HG03460 (cell line): ENCODE results near the gene KRT7.
"Not testable (repeated sequence)": the region's sequence is repeated elsewhere in the genome, so short reads cannot be mapped to it uniquely, and the experiment has no call there.

Experiments used
- ATAC-seq: cut with Tn5 transposase; IDR thresholded peaks from one replicate; pipeline ENCODE4 v1.9.1; 2021; ENCODE audit not compliant: unreplicated experiment

The KRT7 gene

GRCh38 chr12:52243259-52243855 lies 10.3 kb downstream of the KRT7 start:
- no peak for ATAC-seq

- peak; percentile 93 for ATAC-seq
Observed at GRCh38 chr12:52243856-52244614, 11.0 kb downstream of the KRT7 start.

- ATAC-seq = peak; percentile 8
Observed at GRCh38 chr12:52244615-52244994, 11.6 kb downstream of the KRT7 start.

DNA sequence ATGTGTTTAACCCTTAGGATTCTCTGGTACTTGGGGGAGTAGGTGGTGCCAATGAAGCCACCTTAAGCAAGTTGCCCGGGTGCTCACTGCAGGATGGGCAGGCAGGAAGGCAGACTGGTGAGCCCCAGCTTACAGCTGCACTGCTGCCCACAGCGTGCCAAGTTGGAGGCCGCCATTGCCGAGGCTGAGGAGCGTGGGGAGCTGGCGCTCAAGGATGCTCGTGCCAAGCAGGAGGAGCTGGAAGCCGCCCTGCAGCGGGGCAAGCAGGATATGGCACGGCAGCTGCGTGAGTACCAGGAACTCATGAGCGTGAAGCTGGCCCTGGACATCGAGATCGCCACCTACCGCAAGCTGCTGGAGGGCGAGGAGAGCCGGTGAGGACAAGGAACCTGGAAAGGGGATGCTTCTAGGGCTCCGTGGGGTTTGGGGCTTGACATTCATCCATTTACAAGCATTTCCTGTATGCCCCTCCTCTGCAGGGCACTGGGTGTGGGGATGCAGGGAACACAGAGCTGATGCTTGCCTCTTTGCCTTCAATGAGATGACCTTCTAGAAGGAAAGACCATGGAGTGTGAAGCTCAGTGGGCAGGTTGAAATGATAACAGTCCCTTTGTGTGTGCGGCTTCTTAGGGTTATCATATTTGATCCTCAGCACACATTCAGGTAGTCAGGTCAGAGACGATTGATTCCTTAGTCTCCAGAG lies 12.4 kb downstream of the KRT7 start:
- ATAC-seq = no peak

DNA sequence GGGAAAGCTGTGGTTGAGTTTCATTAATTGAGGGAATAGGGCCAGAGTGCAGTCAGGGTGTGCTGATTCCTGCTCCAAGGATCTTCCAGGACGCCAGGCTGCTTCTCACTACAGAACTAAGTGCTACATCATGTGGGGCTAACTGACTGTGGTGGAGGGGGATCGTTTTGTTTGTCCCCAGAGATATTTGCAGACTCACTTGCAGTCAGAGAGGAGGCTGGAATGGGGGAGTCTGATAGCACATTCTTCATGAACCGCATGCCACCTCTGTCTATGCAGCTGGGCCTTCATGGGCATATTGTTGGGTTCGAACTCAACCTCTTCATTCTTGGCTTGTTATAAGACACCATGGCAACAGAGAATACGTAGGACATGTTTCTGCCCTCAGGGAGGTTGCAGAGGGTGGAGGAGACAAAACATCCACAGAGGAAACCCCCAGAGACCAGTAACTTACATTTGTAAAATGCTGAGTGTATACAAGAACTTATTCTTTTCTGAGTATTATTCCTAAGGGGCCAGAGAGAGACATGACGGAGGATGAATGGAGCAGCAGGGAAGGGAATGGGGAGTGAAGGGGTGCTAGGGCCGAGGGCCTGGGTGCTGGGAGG lies 13.0 kb downstream of the KRT7 start:
- no peak for ATAC-seq

DNA sequence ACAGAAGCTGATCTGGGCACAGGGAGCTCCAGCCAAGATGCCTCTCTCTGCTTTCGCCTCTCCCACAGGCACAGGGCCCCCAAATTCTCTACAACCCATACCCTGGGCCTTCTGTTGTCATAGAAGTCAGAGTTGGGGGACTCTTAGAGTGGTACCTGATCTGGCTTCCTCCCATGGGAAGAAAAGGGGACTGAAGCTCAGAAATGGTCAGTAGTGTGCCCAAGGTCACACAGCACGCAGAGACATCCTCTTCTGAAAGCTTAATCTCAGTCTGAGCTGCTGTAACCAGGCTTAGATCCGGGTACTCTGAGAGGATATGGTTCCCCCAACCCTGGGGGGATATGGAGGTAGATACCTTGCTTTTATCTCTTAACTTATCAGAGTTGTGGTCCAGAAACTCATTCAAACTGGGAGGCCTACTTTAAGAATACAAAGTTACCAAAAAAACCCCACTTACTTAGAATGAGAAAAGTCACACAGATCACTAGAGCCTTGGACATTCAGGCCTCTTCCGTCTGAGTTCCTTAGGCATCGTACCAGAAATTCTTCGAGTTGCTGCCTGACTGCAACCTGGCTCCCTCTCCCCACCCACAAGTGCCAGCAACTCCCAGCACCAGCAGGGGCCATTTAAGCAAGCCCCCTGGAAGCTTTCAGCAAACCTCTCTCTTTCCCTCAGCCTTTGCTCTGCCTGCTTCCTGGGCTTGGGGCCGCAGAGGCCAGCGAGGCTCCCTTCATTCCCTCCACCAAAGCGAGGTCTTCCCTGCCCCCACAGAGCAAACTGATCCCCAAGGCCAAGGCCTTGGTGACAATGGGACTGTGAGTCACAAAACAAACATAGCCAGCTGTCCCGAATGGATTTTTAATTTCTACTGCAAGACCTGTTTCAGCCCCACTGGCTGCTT lies 13.9 kb downstream of the KRT7 start:
- no peak for ATAC-seq

DNA sequence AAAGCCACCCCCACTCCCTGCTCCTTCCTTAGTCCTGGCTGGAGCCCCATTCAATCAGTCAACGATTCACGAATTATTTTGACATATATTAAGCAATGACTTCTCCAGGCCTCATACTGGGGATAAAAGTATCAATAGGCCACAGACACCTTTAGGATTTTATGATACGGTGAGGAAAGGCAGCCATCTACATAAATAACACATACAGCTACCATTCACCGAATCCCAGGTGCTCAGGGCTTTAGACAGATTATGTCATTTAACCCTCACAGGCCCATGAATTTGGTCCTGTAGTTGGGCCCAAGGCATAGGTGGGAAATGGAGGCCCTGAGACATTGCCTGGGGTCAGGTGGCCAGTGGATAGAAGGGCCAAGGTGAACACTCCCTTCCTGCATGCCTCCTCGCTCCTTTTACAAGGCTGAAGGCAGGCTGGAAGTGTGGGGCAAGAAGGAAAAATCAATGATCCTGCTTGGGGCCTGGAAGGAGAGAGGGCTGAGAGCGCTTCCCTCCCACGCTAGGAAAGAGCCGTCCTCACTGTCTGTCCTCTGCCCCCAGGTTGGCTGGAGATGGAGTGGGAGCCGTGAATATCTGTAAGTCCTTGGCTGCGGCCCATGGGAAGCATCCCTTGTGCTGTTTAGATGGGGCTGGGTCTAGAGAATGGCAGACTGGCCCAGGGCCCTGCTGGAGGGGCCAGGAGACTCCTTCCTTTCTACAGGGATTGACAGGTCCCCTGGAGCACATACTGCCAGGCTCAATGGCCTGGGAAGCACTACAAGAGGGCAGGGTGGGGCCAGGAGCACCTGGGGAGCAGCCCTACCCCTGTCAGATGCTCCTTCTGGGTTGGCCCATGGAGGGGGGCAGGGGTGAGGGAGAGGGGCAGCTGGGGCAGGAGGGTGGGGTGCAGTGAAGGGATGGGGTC lies 14.8 kb downstream of the KRT7 start:
- ATAC-seq = no peak

- no peak for ATAC-seq
Observed at GRCh38 chr12:52248541-52249461, 15.8 kb downstream of the KRT7 start.

GRCh38 chr12:52249511-52250047 lies 16.5 kb downstream of the KRT7 start:
- ATAC-seq = no peak

GRCh38 chr12:52250048-52250990 lies 17.3 kb downstream of the KRT7 start:
- ATAC-seq = no peak

DNA sequence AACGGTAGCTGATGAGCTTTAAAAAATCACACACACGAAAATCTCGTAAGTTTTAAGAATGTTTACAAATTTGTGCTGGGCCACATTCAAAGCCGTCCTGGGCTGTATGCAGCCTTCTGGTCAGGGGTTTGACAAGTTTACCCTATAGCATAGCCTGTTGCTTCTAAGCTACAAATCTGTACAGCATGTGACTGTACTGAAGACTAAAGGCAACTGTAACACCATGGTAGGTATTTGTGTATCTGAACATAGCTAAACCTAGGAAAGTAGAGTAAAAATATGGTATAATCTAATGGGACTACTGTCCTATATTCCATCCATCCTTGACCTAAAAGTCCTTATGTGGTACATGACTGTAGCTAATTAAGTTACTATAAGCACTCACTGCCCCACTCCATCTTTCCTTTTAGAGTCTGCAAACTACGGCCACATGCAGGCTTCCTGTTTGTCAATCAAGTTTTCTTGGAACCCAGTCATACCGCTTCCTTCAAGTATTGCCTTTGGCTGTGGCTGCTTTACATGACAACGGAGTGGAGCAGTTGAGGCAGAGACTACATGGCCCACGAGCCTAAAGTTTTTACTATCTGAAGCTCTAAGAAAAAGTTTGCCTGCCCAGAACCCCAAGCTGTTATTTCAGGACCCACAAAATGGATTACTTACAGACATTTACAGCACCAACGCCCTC lies 18.5 kb downstream of the KRT7 start:
- no peak for ATAC-seq

- ATAC-seq = not testable (repeated sequence)
Observed at GRCh38 chr12:52252175-52252615, 19.2 kb downstream of the KRT7 start.

GRCh38 chr12:52252728-52253343 lies 19.8 kb downstream of the KRT7 start:
- no peak for ATAC-seq

DNA sequence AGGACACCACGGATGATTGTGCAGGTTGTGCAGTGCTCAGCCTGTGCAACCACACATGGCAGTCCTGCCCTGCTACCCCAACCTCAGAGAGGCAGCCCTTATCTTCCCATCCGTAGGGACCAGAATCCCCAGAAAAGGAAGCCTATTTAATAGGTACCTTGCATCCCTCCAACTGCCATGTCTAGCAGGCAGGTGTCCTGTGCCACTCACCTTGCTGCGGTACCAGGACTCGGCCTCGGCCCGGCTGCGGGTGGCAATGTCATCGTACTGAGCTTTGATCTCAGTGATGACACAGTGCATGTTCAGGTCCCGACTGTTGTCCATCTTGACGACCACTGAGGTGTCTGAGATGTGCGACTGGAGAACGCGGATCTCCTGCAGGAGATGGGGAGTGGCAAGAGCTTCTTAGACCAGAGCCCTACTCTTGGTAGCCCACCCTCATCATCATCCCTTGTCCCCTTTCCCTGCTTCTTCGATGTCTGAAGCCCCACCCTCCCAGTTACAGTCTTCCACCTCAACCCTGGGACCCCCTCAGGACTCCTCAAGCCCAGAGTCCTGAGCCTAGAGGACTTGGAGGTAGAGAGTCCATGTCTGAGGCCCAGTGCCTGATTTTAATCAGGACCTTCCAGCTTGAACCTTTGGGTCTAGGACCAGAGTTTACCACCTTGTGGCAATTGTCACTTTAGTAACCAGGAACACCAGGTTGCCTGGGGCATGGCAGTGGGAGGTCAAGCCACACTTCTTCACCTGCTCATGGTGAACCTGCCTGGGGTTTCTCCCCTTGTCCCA lies 20.5 kb downstream of the KRT7 start:
- no peak for ATAC-seq

GRCh38 chr12:52254180-52254964 lies 21.3 kb downstream of the KRT7 start:
- no peak for ATAC-seq
